SIG-M5 treated with dmso at 0.1 percent for 504 hours (cell line): ENCODE results near the gene PKLR.
"Not testable (repeated sequence)": the region's sequence is repeated elsewhere in the genome, so short reads cannot be mapped to it uniquely, and the experiment has no call there.

Experiments
- DNase-seq: peaks from one replicate; lab custom pipeline; 2025; ENCODE audit not compliant: unreplicated experiment; lab: John Stamatoyannopoulos, UW

PKLR gene

DNA sequence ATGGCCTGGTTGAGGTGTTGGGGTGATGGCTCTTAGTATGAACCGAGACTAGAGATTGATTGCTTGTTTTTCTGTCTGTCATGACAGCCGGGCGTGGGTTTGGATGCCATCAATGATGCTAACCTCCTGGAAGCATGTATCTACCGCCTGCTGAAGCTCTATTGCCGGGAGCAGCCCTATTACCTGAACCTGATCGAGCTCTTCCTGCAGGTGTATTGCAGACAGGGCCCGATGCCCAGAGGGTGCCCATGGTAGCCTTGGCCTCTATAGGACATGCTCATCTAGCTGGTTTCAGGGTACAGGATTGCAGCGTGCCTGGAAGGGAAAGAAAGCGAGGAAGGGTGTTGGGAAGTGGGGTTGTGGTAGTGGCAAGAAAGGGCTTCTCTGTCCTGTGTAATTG is 16.8 kb upstream of the PKLR start:
- DNase-seq = no peak

DNA sequence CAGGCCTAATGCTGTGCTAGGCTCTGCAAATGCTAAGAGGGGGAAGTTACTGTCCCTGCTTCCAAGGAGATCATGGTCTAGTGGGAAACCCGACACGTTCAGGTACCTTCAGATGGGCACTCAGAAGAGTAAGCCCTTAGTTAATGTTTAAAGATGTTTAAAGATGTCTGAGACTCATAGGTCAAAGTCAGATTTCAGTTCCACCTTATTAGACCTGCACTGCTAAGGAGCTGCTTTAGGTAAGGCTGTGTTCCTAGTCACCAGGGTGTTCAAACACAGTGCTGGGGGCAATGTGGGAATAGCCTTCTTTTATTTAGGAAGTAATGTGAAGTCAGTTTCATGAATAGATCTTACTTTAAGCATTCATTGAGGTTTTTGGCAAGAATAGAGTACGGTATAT is 15.7 kb upstream of the PKLR start:
- DNase-seq = no peak

DNA sequence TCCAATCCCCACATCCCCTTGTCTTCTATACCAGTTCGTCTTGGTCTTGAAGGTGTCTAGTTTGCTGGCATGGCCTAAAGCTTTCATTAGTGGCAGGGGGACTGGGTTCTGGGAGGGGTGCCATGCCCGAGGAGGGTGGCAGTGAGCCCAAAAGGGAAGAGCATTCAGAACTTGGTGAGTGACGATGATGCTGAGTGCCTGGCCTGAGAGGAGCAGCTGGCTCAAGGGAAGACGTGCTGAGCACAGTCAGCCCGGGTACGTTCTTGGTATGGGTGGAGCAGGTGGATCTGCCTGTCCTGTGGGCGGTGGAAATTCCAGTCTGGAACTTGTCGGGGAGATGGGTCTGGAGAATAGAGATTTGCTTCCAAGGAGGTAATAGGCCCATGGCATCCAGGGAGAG is 12.0 kb upstream of the PKLR start:
- DNase-seq = no peak

GRCh38 chr1:155309423-155310021 is 8.3 kb upstream of the PKLR start:
- peak; percentile 40 for DNase-seq

GRCh38 chr1:155308493-155309422 is 7.5 kb upstream of the PKLR start, which contains the start of gene FDPS:
Gene FDPS, plus strand, starts transcription at chr1:155308866. Its CDS starts 924 bp downstream, at chr1:155309790.
- DNase-seq = peak; percentile 100

DNA sequence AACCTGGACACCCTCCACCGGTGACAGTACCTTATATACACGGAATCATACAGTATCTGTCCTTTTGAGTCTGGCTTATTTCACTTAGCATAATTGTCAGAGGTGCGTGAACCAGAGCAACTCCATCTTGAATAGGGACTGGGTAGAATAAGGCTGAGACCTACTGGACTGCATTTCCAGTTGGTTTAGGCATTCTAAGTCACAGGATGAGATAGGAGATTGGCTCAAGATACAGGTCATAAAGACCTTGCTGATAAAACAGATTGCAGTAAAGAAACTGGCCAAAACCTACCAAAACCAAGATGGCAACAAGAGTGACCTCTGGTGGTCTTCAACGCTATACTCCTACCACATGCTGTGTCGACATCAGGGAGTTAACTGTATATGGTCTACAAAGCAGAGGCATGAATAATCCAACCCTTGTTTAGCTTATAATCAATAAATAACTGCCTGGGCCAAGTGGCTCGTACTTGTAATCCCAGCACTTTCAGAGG is 6.1 kb upstream of the PKLR start:
- DNase-seq = peak; percentile 63

DNA sequence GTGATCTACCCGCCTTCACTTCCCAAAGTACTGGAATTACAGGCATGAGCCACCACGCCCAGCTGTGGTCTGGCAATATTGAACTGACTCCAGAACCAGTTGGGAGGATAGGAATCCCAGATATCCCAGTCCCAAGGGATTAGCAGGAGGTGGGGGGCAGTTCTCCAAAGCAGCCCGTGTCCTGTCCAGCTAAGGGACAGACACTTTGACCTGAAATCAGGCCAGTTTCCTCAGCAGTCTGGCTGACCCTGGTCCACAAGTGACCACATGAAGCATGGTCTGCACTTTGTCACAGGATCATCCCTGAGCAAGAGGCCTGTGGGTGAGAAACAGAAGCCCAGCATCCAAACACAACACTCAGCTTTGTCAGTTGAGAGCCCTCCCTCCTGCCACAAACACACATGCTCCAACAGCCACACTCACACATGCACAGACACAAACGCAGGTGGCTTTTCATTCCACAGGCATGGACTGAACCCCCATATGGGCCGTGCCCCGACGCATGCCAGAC is 4.7 kb upstream of the PKLR start:
- DNase-seq = no peak

GRCh38 chr1:155304558-155305063 is 3.4 kb upstream of the PKLR start:
- DNase-seq = no peak

GRCh38 chr1:155300553-155301329 is 497 bp downstream of the PKLR start:
- no peak for DNase-seq

GRCh38 chr1:155300024-155300423 is 1.2 kb downstream of the PKLR start:
- no peak for DNase-seq

GRCh38 chr1:155297384-155297783 is 3.9 kb downstream of the PKLR start:
- DNase-seq = no peak

DNA sequence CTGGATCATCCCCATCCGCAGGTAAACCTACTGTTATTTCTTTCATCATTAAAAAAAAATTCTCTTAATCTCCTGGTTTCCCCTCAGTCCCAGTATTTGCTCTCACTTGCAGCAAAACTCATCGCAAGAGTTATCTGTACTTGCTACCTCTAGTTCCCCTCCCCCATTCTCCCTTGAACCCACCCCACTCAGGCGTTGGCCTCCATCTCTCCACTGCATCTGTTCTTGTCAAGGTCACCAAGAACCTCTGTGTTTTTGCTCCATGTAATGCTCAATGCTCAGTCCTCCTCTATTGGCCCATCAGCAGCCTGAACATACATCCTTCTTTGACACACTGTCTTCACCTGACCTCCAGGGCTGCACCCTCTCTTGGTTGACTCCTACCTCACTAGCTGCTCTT is 4.6 kb downstream of the PKLR start:
- DNase-seq = no peak

GRCh38 chr1:155295942-155296267 is 5.3 kb downstream of the PKLR start:
- DNase-seq = no peak

- DNase-seq = no peak
These were observed 5.9 kb downstream of the PKLR start for GRCh38 chr1:155295183-155295941.

DNA sequence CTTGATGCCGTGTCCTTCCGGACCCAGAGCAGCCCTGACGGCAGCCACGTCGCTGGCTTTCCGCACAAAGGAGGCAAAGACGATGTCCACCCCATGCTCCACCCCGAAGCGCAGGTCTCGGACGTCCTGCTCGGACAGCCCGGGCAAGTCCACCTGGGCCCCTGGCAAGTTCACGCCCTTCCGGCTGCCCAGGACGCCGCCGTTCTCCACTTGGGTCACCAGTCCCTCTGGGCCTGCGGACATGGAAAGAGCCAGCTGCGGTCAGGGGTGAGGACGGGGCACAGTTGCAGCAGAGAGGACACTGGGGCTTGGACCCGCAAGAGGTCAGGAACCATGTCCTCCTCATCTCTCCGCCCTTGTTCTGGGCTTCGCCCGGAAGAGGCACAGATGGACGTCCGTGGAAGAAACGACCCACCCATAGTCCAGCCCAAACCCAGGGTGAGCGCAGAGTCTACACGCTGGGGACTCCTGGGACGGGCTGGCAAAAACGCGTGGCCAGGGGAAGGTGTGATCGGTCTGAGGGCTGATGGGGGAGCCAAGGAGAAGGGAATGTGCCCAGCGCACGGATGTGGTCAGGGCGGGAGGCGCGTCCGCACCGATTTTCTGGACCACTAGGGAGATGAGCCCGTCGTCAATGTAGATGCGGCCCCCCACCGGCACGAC is 6.6 kb downstream of the PKLR start:
- DNase-seq = no peak

DNA sequence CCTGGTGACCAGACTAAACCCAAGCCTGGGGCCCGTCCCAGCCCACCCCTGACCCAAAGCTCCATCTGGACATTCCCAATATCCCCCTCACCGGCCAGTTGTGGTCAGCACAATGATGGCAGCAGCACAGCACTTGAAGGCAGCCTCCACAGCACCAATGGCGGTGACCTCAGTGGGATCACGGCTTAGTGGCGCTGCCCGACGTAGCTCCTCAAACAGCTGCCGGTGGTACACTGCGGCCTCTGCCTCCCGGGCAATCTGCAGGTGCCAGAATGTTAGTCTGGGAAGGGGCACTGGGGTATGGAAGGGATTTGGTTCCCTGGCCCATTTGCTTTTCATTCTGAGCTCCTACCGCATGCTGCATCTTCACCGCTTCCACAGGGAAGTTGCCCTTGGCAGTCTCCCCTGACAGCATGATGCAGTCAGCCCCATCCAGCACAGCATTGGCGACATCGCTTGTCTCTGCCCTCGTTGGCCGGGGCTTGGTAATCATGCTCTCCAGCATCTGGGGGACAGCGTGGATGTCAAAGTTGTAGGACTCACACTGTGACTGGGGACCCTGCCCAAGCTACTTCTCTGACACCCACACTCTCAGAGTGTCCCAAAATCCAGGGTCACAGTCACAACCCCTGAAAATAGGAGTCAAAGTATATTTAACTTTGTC is 8.0 kb downstream of the PKLR start:
- no peak for DNase-seq

- DNase-seq = not testable (repeated sequence)
These were observed 10.2 kb downstream of the PKLR start for GRCh38 chr1:155291006-155291405.

DNA sequence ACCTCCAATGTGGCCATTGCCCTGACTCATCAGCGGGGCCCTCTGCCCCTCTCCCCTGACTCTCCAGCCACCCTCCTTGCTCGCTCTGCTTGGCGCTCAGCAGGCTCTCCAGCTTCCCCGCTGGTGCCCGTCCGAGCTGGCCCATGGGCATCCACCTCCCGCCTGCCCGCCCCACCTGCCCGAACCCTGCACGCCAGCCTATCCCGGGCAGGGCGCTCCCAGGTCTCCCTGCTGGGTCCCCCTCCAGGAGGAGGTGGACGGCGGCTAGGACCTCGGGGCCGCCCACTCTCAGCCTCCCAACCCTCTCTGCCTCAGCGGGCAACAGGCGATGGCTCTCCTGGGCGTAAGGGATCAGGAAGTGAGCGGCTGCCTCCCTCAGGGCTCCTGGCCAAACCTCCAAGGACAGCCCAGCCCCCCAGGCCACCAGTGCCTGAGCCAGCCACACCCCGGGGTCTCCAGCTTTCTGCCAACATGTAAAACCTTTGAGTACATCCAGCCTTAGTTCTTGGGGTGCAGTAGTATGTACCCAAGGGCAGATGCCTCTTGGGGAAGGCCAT is 13.2 kb downstream of the PKLR start:
- DNase-seq = no peak

DNA sequence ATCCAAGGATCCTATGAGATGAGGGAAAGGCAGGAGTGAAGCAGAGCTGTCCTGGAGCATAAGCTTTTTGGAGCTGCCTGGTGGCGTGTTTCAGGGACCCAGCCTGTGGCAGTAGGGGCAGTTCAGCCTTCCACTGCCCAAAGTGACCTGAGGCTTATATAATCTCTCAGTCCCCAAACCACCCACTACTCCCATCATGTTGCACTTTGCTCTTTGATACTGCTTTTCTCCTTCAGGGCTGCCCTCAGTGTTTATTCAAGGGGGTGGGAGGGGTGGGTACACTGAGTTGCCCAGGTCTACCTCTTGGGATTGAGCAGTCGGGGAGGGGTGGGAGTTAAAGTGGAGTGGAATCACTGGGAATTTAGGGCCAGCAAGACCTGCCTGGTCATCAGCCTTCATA is 14.7 kb downstream of the PKLR start:
- DNase-seq = no peak
